ENCODE measurements around the gene CXCL3.

Gene CXCL3

GRCh38 chr4:74005528-74005927 lies 33.0 kb downstream of the CXCL3 start:
- no peak for DNase-seq (ENCODE audit: low read depth)

GRCh38 chr4:74004668-74005067 lies 33.8 kb downstream of the CXCL3 start:
- H3K4me3 ChIP-seq (ENCODE audit: low read length): no peak overlapping the region
- TF ChIP-seq, protein P1, sequence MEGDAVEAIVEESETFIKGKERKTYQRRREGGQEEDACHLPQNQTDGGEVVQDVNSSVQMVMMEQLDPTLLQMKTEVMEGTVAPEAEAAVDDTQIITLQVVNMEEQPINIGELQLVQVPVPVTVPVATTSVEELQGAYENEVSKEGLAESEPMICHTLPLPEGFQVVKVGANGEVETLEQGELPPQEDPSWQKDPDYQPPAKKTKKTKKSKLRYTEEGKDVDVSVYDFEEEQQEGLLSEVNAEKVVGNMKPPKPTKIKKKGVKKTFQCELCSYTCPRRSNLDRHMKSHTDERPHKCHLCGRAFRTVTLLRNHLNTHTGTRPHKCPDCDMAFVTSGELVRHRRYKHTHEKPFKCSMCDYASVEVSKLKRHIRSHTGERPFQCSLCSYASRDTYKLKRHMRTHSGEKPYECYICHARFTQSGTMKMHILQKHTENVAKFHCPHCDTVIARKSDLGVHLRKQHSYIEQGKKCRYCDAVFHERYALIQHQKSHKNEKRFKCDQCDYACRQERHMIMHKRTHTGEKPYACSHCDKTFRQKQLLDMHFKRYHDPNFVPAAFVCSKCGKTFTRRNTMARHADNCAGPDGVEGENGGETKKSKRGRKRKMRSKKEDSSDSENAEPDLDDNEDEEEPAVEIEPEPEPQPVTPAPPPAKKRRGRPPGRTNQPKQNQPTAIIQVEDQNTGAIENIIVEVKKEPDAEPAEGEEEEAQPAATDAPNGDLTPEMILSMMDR (conservative IDR thresholded peaks at IDR 0.05; ENCODE audit: low read length): no peak
- DNase-seq (ENCODE audit: low read depth): no peak

More at GRCh38 chr4:74005528-74005927, 33.0 kb downstream of the CXCL3 start:
- no peak overlapping the region for H3K4me3 ChIP-seq (ENCODE audit: low read length)
- TF ChIP-seq, protein P1 (conservative IDR thresholded peaks at IDR 0.05; ENCODE audit: low read length): no peak

GRCh38 chr4:74000301-74000700 lies 38.2 kb downstream of the CXCL3 start:
- no peak for DNase-seq (ENCODE audit: low read depth)
- TF ChIP-seq, protein P1 (conservative IDR thresholded peaks at IDR 0.05; ENCODE audit: low read length): no peak

GRCh38 chr4:73998040-73999011 lies 40.2 kb downstream of the CXCL3 start, which contains the start of gene CXCL5:
Gene CXCL5 (minus strand): TSS chr4:73998677. CDS start chr4:73998581, 96 bp downstream.
- peak; percentile 37 for DNase-seq (ENCODE audit: low read depth)
- peak within 1 kb of the TSS; percentile 53 for H3K4me3 ChIP-seq (ENCODE audit: low read length)
- TF ChIP-seq, protein P1 (conservative IDR thresholded peaks at IDR 0.05; ENCODE audit: low read length): no peak

More at GRCh38 chr4:74000301-74000700, 38.2 kb downstream of the CXCL3 start:
- H3K4me3 ChIP-seq (ENCODE audit: low read length): no peak overlapping the region

- no peak for DNase-seq (ENCODE audit: low read depth)
- H3K4me3 ChIP-seq (ENCODE audit: low read length): no peak overlapping the region
- TF ChIP-seq, protein P1 (conservative IDR thresholded peaks at IDR 0.05; ENCODE audit: low read length): no peak
Measured at GRCh38 chr4:73992050-73992449, 46.4 kb downstream of the CXCL3 start.

DNA sequence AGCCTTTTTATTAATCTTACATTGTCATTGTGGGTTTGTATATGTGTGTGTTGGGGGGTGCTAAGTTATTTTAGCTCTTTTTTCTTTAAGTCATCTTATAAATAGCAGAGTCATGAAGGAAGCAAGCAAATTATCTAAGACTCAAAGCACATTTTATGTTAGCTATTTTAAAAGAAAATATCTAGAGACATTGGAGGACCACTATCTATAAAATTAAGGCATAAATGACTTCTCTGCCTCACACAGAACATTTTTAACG lies 46.8 kb downstream of the CXCL3 start:
- no peak overlapping the region for H3K4me3 ChIP-seq (ENCODE audit: low read length)
- no peak for DNase-seq (ENCODE audit: low read depth)
- TF ChIP-seq, protein P1 (conservative IDR thresholded peaks at IDR 0.05; ENCODE audit: low read length): no peak
